ENCODE results near the gene LYPD3. TPM values are rescaled to one million over a fixed set of nuclear protein-coding genes. Genes with fewer than 3 reads are reported as not detected.
"Not testable (repeated sequence)": the region's sequence is repeated elsewhere in the genome, so short reads cannot be mapped to it uniquely, and the experiment has no call there.

The LYPD3 gene
- total RNA-seq, 4 donors from 2014 or later = 0.67 TPM; not detected in 3

GRCh38 chr19:43438291-43439031, 26.9 kb downstream of the LYPD3 start:
- peak overlapping the region in 3 of 4 donors; percentile 5 to 44 (median 6) for H3K27ac ChIP-seq

DNA sequence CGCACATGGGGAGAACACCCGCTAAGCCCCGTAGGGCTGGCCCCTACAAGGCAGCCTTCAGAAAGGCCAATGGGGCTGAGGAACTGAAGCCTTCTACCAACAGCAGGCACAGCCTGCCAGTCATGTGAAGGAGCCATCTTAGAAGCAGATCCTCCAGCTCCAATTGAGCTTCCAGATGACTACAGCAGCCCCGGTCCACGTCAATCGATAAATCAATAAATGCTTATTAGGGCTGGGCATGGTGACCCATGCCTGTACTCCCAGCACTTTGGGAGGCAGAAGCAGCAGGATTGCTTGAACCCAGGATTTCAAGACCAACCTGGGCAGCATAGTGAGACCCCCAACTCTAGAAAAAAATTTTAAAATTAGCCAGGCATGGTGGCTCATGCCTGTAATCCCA, 27.7 kb downstream of the LYPD3 start:
- no peaks in the 10 kb centered on the region for H3K27me3 ChIP-seq
- no peak for TF ChIP-seq CTCF (IDR thresholded peaks at IDR 0.05)
- no peak for TF ChIP-seq POLR2A (IDR thresholded peaks at IDR 0.05)
- no peak for DNase-seq

More at GRCh38 chr19:43438291-43439031, 26.9 kb downstream of the LYPD3 start:
- Histone ChIP-seq H3K27me3 (no peaks in the 10 kb centered on the region), H3K4me1 (peaks cover 0 to 17% (median 9%) of the 10 kb centered on the region in 4 donors), H3K4me3 (no peak overlapping the region), H3K9me3 (no peaks in the 10 kb centered on the region), H3K36me3 (no peaks in the 10 kb centered on the region)
- no peak for TF ChIP-seq POLR2A (IDR thresholded peaks at IDR 0.05)
- no peak for TF ChIP-seq CTCF (IDR thresholded peaks at IDR 0.05)
- DNase-seq = peak; percentile 20 to 54 (median 51)

DNA sequence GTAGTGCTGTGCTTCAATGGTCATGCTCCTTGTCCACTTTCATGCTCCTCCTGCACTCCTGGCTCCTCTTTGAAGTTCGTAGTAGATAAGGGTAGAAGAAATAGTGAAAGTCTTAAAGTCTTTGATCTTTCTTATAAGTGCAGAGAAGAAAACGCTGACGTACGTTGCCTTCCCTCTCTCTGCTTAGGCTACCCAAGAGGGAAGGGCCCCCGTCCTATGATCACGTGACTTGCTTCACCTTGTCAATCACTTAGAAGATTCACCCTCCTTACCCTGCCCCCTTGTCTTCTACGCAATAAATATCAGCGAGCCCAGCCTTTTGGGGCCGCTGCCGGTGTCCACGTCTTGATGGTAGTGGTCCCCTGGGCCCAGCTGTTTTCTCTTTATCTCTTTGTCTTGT, 28.1 kb downstream of the LYPD3 start:
- not testable (repeated sequence) for H3K36me3 ChIP-seq, H3K27me3 ChIP-seq, H3K4me3 ChIP-seq, H3K9me3 ChIP-seq, H3K27ac ChIP-seq, DNase-seq
- H3K4me1 ChIP-seq = peaks cover 0 to 17% (median 9%) of the 10 kb centered on the region in 4 donors

More for the DNA sequence above, 27.7 kb downstream of the LYPD3 start:
- peaks cover 0 to 17% (median 9%) of the 10 kb centered on the region in 4 donors for H3K4me1 ChIP-seq
- no peaks in the 10 kb centered on the region for H3K36me3 ChIP-seq
- no peak overlapping the region for H3K4me3 ChIP-seq
- no peaks in the 10 kb centered on the region for H3K9me3 ChIP-seq
- no peak overlapping the region for H3K27ac ChIP-seq

DNA sequence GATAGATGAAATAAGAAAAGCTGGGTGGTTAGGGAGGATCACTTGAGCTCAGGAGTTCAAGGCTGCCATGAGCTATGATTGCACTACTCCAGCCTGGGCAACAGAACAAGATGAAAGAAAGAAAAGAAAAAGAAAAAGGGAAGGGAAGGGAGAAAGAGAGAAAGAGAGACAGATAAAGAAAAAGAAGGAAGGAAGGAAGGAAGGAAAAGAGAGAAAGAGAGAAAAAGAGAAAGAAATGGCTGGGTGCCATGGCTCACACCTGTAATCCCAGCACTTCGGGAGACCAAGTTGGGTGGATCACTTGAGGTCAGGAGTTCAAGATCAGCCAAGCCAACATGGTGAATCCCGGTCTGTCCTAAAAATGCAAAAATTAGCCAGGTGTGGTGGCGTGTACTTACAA, 29.6 kb downstream of the LYPD3 start:
- DNase-seq = no peak
- no peak overlapping the region for H3K27ac ChIP-seq
- H3K4me1 ChIP-seq = peaks cover 0 to 17% (median 9%) of the 10 kb centered on the region in 4 donors
- no peak overlapping the region for H3K4me3 ChIP-seq
- TF ChIP-seq POLR2A (IDR thresholded peaks at IDR 0.05) (no peak), CTCF (IDR thresholded peaks at IDR 0.05) (no peak)
- H3K9me3 ChIP-seq = no peaks in the 10 kb centered on the region
- H3K36me3 ChIP-seq = no peaks in the 10 kb centered on the region
- H3K27me3 ChIP-seq = no peaks in the 10 kb centered on the region

DNA sequence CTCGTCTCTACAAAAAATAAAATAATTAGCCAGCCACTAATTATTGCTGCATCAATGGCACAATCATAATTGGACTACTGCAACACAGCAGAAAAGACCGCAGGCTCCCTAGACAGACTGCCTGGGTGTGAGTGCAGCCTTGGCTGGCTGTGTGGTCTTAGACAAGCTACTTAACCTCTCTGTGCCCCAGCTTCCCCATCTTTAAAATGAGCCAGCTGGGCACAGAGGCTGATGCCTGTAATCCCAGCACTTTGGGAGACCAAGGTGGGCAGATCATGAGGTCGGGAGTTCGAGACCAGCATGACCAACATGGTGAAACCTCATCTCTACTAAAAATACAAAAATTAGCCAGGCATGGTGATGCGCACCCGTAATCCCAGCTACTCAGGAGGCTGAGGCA, 31.7 kb downstream of the LYPD3 start:
- no peaks in the 10 kb centered on the region for H3K9me3 ChIP-seq
- H3K4me1 ChIP-seq = peaks cover 0 to 9% (median 6%) of the 10 kb centered on the region in 4 donors
- no peak for DNase-seq
- TF ChIP-seq POLR2A (IDR thresholded peaks at IDR 0.05) = no peak
- TF ChIP-seq CTCF (IDR thresholded peaks at IDR 0.05) = no peak
- no peak overlapping the region for H3K4me3 ChIP-seq
- H3K27ac ChIP-seq = no peak overlapping the region
- H3K36me3 ChIP-seq = no peaks in the 10 kb centered on the region
- H3K27me3 ChIP-seq = no peaks in the 10 kb centered on the region

DNA sequence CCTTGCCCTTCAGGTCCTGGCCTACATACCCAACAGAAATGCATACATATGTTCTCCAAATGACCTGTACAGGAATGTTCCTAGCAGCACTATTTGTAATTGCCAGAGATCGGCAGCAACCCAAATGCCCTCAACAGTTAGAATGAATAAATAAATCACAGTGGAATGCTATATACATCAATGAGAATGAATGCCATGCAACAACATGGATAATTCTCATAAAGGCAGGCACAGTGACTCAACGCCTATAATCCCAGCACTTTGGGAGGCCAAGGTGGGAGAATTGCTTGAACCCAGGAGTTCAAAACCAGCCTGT, 32.1 kb downstream of the LYPD3 start:
- Histone ChIP-seq H3K27me3 (no peaks in the 10 kb centered on the region), H3K9me3 (no peaks in the 10 kb centered on the region), H3K36me3 (no peaks in the 10 kb centered on the region), H3K4me1 (peaks cover 0 to 5% (median 3%) of the 10 kb centered on the region in 4 donors), H3K27ac (no peak overlapping the region), H3K4me3 (no peak overlapping the region)
- no peak for DNase-seq
- no peak for TF ChIP-seq POLR2A (IDR thresholded peaks at IDR 0.05)
- no peak for TF ChIP-seq CTCF (IDR thresholded peaks at IDR 0.05)

Data from Peyer's patch (tissue), 4 donors.